HAP-1 (cell line): ENCODE measurements around the gene COA3.
A peak's percentile ranks its signal among the peaks of the same experiment; 100 is the strongest.

Experiments used
- DNase-seq, 2 experiments: peaks; one replicate each; pipeline ENCODE4 v3.0.0-alpha.2; 2016 to 2020; ENCODE audit warnings: low spot score in 2 of 2
- H3K27me3 ChIP-seq: fragments of 250-450 bp; sonication (Bioruptor Pico); 2 replicates; pipeline ENCODE4 v1.5.1; 2020; ENCODE audit warnings: low read depth, mild to moderate bottlenecking, moderate library complexity
- H3K36me3 ChIP-seq: fragments of 250-450 bp; sonication (Bioruptor Pico); replicated peaks from 2 replicates; pipeline ENCODE4 v1.5.1; 2020; ENCODE audit warnings: mild to moderate bottlenecking
- H3K4me1 ChIP-seq: fragments of 250-450 bp; sonication (Bioruptor Pico); 2 replicates; pipeline ENCODE4 v1.5.1; 2020; ENCODE audit warnings: mild to moderate bottlenecking
- H3K4me3 ChIP-seq: fragments of 250-450 bp; sonication (Bioruptor Pico); 2 replicates; pipeline ENCODE4 v1.5.1; 2020; ENCODE audit warnings: mild to moderate bottlenecking, moderate library complexity
- H3K9me3 ChIP-seq: fragments of 250-450 bp; sonication (Bioruptor Pico); 2 replicates; pipeline ENCODE4 v1.5.1; 2020; ENCODE audit warnings: mild to moderate bottlenecking, moderate library complexity
- in situ Hi-C: fragments of 300-500 bp; cut with MboI; formaldehyde crosslinking; loops from 3 replicates; pipeline ENCODE4 v1.14.3; 2020; ENCODE audit warnings: low sequenced_read_pairs, inconsistent platforms, mixed read lengths

COA3 gene

DNA sequence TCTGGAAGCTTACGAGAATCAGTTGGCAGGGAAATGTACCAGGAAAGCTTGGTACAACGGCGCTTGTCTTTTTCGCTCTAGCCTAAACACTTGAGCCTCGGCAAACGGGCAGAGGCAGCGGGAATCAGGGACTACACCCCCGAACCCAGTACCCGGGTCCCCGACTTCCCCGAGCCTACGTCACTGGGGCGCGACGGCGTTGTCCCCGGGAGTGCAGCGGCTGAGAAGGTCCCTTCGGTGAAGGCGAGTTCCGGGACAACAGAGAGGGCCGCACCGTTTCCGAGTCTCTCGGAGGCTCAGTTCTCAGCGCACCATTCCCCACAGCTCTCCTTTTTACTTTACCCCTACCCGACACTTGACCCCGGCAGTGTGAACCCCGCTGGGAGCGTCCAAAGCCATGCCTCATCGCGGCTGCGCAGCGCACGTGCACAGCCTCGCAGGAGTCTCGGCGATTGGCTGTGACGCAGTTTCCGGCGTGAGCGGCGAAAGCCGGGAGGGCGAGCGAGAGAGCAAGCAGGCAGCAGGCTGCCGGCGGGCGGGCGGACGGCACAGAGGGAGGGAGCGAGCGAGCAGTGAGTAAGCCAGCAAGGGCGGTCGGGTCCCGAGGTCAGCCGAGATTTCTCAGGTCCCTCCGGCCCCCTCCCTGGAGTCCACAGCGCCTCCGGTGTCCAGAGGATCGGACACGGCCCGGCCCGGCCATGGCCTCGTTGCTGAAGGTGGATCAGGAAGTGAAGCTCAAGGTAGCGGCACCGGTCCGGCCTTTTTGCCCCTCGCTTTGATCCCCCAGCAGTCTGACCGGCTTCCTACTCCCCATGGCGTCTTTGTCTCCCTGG lies 34.6 kb upstream of the COA3 start, which contains the start of gene PSME3:
Gene PSME3 (plus strand): TSS at position 464 of the 833 bp plus-strand sequence. CDS start 235 bp downstream, at position 699.
- in situ Hi-C loops = loop anchor here (10.0 to 25.0 kb wide), 2 partner anchors 258 to 504 kb away; partner anchors contain the start of gene PSMC3IP
- Histone ChIP-seq H3K36me3 (peaks cover 40% of the 10 kb centered on the region), H3K9me3 (no peaks in the 10 kb centered on the region), H3K4me1 (peaks cover 7% of the 10 kb centered on the region), H3K4me3 (peak within 1 kb of the TSS; percentile 76), H3K27me3 (no peaks in the 10 kb centered on the region)
- DNase-seq = peak; percentile 92

DNA sequence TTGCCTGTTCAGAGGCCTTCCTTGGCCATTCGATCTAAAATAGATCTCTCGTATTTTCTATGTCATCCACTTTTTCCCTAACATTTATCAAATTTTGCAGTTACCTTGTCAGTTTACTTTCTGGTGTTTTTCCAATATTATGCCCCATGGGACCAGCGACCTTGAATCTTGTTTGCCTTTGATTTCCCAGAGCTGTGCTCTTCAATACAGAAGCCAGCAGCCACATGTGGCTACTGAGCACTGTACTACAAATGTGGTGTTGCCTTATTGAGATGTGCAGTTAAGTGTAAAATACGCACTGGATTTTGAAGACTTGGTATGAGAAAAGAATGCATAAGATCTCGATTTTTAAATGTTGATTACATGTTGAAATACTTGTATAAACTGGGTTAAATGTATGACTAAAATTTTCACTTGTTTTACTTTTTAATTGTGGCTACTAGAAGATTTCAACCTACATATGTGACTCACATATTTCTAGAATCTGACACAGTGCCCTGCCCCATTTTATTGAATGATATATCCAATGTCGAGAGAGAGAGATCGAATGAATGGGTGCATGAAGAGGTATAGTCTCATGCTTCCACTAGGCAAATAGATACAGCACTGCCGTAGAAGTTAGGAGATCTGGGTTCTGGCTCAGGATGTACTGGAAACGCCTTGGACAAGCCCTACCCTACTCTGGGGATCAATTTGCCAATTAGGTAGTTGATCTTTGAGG lies 33.9 kb upstream of the COA3 start:
- DNase-seq = no peak
- Histone ChIP-seq H3K36me3 (peaks cover 32% of the 10 kb centered on the region), H3K9me3 (no peaks in the 10 kb centered on the region), H3K27me3 (no peaks in the 10 kb centered on the region), H3K4me3 (peak overlapping the region; percentile 76), H3K4me1 (peaks cover 7% of the 10 kb centered on the region)
- in situ Hi-C loops = loop anchor here (10.0 to 25.0 kb wide), 2 partner anchors 258 to 505 kb away; partner anchors contain the start of gene PSMC3IP

DNA sequence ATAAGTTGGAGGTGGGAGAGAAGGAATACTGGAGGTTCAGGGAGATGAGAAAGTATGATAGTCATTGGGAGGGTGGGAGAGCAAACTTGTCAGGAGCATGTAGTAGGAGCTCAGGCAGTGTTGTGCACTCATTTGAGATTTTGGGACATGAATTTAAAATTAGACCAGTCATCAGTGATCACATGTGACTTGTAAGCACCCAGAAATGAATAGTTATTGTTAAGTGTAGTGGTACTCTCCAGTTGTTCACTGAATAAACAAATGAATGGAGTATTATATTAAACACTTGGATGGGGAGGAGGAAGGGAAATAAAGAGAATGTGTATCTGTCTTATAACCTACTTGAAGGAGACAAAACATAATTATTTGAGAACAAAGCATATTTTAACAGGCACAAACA lies 32.5 kb upstream of the COA3 start:
- in situ Hi-C loops = loop anchor here (10.0 to 25.0 kb wide), 2 partner anchors 256 to 506 kb away; partner anchors contain the start of gene PSMC3IP
- H3K9me3 ChIP-seq = no peaks in the 10 kb centered on the region
- peaks cover 19% of the 10 kb centered on the region for H3K36me3 ChIP-seq
- H3K4me3 ChIP-seq = no peak overlapping the region
- no peaks in the 10 kb centered on the region for H3K27me3 ChIP-seq
- H3K4me1 ChIP-seq = peaks cover 7% of the 10 kb centered on the region
- no peak for DNase-seq

DNA sequence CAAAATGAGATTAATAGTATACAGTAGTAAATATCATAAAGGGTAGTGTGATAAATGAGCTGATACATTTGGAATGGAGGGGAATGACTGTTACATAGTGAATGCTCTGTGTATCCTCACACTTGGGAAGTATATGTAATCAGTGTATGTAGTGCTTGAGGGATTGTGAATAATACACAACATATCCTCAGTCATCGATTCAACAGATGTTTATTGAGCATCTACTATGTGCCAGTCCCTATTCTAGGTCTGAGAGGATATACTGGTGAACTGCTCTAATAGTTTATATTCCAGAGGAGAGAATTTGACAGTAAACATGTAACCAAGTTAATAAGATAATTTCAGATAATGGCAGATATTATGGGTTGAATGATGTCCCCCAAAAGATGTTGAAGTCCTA lies 29.0 kb upstream of the COA3 start:
- DNase-seq = no peak

DNA sequence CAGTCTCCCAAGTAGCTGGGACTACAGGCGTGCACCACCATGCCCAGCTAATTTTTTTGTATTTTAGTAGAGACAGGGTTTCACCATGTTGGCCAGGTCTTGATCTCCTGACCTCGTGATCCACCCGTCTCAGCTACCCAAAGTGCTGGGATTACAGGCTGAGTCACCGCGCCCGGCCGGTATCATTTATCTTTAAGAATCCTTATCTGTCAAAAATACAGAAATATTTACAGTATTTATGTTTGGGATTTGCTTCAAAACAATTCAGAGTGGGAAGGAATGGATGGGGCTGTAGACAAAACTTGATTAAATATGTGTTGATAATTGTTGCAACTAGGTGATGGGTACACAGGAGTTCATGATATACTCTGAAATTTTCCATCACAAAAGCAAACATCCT lies 22.7 kb upstream of the COA3 start:
- Histone ChIP-seq H3K36me3 (peaks cover 41% of the 10 kb centered on the region), H3K9me3 (no peaks in the 10 kb centered on the region), H3K27me3 (no peaks in the 10 kb centered on the region), H3K4me3 (no peak overlapping the region), H3K4me1 (no peaks in the 10 kb centered on the region)
- in situ Hi-C loops = no loop called here
- no peak for DNase-seq

More for the DNA sequence above, 29.0 kb upstream of the COA3 start:
- in situ Hi-C loops = loop anchor here (25.0 kb wide), 1 partner anchor 510 kb away; no protein-coding TSS in a partner anchor
- Histone ChIP-seq H3K4me3 (no peak overlapping the region), H3K36me3 (no peaks in the 10 kb centered on the region), H3K9me3 (no peaks in the 10 kb centered on the region), H3K27me3 (no peaks in the 10 kb centered on the region), H3K4me1 (no peaks in the 10 kb centered on the region; the same call in 1 of the 2 replicates)

DNA sequence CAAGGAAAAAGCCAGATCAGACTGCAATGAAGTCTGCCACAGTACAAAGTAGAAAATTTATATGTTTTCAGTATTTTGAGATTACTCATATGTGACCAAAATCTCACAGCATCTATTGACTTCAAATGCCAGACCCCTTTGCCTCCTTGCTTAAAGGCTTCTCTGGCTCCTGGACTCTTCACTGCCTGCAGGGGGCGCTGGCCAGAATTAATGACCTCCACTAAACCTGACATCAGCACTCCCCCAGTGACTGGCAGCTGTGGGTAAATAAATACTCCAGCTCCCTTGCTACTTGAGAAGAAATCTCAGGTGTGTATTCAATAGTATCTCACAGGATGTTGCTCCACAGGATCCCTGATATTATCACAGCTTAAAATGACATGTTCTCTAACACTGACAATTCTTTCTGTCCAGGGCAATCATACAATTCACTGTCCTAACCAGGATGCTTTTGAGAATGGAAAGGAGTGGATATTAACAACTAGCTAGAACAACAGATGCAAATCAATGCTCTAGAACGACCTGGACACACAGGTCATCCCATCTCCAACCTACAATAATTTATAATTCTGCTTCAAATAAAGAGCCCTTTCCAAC lies 21.5 kb upstream of the COA3 start:
- in situ Hi-C loops = no loop called here
- H3K4me1 ChIP-seq = no peaks in the 10 kb centered on the region

DNA sequence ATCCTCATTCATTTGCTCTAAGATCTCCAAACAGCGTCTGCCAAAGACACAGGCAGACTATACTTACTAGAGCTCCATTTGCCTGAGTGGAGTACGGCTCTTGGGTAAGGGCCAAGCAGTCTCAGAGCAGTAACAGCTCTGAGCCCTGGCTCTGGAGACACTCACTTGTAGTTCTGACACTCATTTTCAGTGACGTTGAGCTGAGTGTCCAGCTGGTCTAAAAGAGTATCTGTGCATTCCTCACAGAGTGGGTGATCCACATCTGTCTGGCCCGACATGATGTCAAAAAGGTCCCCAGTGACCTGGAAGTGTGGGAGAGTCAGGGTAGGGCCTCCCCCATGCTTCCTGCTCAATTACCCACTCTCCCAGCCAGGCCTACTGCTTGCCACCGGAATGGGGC lies 19.9 kb upstream of the COA3 start:
- no peak for DNase-seq
- H3K36me3 ChIP-seq = peaks cover 69% of the 10 kb centered on the region
- in situ Hi-C loops = no loop called here
- no peaks in the 10 kb centered on the region for H3K4me1 ChIP-seq
- no peak overlapping the region for H3K4me3 ChIP-seq
- no peaks in the 10 kb centered on the region for H3K27me3 ChIP-seq
- H3K9me3 ChIP-seq = no peaks in the 10 kb centered on the region

More for the DNA sequence above, 21.5 kb upstream of the COA3 start:
- H3K36me3 ChIP-seq = peaks cover 52% of the 10 kb centered on the region
- H3K27me3 ChIP-seq = no peaks in the 10 kb centered on the region
- H3K4me3 ChIP-seq = no peak overlapping the region
- peak; percentile 61 to 86 for DNase-seq
- H3K9me3 ChIP-seq = no peaks in the 10 kb centered on the region

DNA sequence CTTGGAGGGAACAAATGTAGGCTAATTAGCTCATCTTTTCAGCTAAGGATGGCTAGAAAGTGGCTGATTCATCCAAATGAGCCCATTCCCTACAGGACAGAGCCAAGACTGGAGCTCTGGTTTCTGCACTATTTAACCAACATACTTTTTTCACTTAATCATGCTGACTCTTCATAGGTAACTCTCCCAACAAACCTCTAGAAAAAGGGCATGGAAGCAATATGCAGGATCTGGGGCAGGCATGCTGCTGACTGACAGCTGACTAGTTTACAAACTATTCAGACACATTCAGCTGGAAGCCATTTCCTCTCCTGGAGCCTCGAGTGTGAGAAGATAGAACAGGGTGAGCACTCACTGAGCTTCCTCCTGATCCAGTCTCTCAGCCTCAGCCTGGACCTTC lies 19.4 kb upstream of the COA3 start:
- DNase-seq = no peak
- Histone ChIP-seq H3K36me3 (peaks cover 72% of the 10 kb centered on the region), H3K9me3 (no peaks in the 10 kb centered on the region), H3K4me3 (no peak overlapping the region), H3K27me3 (no peaks in the 10 kb centered on the region), H3K4me1 (no peaks in the 10 kb centered on the region)
- in situ Hi-C loops = no loop called here

DNA sequence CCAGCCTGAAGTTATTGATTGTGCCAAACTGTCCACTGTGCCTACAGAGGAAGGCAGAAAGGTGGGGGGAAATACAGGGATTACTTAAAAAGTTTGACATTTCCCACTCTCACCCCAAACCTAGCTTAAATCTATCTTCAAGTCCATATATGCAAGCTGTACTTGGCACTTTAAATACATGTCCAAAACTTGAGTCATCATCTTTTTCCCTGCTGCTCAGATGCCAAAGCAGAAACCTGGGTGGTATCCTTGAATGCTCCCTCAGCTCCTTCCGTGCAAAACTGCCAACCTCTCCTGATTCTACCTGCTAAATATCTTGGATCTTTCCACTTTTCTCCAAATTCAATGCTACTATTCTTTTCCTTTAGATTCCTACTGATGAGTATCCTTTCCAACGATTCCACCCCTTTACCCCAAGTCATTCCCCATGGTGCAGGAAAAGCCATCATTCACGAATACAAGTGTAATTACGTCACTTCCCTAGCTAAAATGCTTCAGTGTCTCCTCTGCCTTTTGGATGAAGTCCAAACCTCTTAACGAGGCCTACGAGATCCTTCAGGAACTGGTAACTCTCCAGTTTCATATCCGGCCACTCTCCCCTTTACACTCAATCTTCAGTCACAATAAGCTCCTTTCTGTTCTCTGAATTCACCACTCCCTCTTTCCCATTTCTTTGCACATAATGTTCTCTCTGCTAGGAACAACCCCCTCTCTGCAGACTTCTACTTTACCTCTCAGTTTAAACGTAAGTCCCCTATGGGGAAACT lies 16.3 kb upstream of the COA3 start:
- in situ Hi-C loops = no loop called here
- no peak overlapping the region for H3K4me3 ChIP-seq
- no peaks in the 10 kb centered on the region for H3K27me3 ChIP-seq
- no peaks in the 10 kb centered on the region for H3K9me3 ChIP-seq
- peaks cover 81% of the 10 kb centered on the region for H3K36me3 ChIP-seq
- no peaks in the 10 kb centered on the region for H3K4me1 ChIP-seq
- no peak for DNase-seq

DNA sequence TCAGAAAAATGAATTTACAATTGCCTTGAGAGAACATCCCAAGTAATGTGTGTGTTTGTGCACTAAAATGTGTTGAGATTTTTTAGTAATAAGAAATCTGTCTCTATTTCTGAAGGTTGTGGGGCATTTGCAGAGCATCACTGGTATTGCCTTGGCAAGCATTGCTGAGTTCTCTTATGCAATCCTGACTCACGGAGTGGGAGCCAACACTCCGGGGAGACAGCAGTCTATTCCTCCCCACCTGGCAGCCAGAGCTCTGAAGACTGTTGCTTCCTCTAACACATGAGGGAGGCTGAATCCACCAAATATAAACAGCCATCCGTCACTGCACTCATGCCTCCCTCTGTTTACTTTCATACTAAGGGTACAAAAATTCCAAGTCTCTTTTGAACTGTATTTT lies 10.7 kb upstream of the COA3 start:
- DNase-seq = no peak
- no peaks in the 10 kb centered on the region for H3K27me3 ChIP-seq
- H3K36me3 ChIP-seq = peaks cover 30% of the 10 kb centered on the region
- in situ Hi-C loops = no loop called here
- no peaks in the 10 kb centered on the region for H3K4me1 ChIP-seq
- no peak overlapping the region for H3K4me3 ChIP-seq
- H3K9me3 ChIP-seq = no peaks in the 10 kb centered on the region

DNA sequence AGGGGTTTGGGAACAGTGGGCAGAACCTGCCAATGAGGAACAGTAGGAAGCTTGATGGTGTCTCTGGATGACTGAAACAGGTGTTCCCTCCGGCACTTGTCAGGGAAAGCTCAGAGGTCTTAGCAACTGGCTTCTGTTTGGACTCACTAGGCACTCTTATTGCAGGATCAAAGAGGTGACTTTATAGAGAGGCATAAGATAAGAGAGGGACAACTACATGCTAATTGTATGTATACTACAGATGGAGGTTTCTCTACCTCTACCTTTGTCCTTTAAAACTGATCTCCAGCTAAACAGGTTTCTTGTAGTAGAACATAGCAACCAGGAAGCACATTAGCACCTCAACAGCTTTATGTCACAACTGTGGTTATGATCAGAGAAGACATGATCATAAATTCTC lies 7.7 kb upstream of the COA3 start:
- DNase-seq = no peak
- H3K36me3 ChIP-seq = peaks cover 13% of the 10 kb centered on the region
- no peak overlapping the region for H3K4me3 ChIP-seq
- H3K4me1 ChIP-seq = no peaks in the 10 kb centered on the region
- in situ Hi-C loops = no loop called here
- peaks cover 7% of the 10 kb centered on the region; the same call in 1 of the 2 replicates for H3K27me3 ChIP-seq
- no peaks in the 10 kb centered on the region for H3K9me3 ChIP-seq

DNA sequence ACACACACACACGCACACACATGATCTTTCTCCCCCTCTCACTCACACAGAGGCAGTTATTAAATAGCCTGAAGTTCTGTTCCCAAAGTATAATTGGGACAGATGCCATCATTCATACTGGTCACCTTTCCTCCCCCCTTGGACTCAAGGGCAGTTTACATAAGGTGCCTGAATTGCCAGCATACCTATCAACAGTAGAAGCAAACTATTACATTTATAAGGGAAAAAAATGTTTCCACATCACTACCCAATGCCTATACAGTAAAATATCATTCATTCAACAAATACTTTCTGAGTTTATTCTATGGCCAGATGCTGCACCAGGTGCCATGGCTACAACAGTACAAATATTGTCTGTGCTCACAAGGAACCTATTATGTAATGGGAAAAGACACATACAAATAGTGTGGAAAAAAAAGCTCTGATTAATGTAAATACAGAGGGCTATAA lies 6.4 kb upstream of the COA3 start:
- Histone ChIP-seq H3K27me3 (peaks cover 7% of the 10 kb centered on the region; the same call in 1 of the 2 replicates), H3K4me1 (no peaks in the 10 kb centered on the region), H3K9me3 (no peaks in the 10 kb centered on the region), H3K4me3 (no peak overlapping the region), H3K36me3 (no peaks in the 10 kb centered on the region; the same call in 1 of the 2 replicates)
- in situ Hi-C loops = no loop called here
- no peak for DNase-seq
